Breast epithelium (tissue), 3 donors: ENCODE data around the gene CDCA7L.

Experiments used
- POLR2AphosphoS5 ChIP-seq, 3 donors: sonication (generic); formaldehyde crosslinking; IDR thresholded peaks; one replicate each; pipeline ENCODE4 v1.6.1; 2017; ENCODE audit warnings: antibody characterized with exemption in 3 of 3
- TF ChIP-seq, protein P1 (sequence below), 3 donors: fragments of 450-650 bp; IDR thresholded peaks; one replicate each; pipeline ENCODE4 v1.5.1; 2016 to 2017; ENCODE audit warnings: antibody characterized with exemption in 3 of 3, mild to moderate bottlenecking in 3 of 3, moderate library complexity in 3 of 3

- TF ChIP-seq, protein P1, sequence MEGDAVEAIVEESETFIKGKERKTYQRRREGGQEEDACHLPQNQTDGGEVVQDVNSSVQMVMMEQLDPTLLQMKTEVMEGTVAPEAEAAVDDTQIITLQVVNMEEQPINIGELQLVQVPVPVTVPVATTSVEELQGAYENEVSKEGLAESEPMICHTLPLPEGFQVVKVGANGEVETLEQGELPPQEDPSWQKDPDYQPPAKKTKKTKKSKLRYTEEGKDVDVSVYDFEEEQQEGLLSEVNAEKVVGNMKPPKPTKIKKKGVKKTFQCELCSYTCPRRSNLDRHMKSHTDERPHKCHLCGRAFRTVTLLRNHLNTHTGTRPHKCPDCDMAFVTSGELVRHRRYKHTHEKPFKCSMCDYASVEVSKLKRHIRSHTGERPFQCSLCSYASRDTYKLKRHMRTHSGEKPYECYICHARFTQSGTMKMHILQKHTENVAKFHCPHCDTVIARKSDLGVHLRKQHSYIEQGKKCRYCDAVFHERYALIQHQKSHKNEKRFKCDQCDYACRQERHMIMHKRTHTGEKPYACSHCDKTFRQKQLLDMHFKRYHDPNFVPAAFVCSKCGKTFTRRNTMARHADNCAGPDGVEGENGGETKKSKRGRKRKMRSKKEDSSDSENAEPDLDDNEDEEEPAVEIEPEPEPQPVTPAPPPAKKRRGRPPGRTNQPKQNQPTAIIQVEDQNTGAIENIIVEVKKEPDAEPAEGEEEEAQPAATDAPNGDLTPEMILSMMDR (IDR thresholded peaks at IDR 0.05) = no peak
- TF ChIP-seq POLR2AphosphoS5 (IDR thresholded peaks at IDR 0.05) = no peak
Measured at GRCh38 chr7:21948364-21948763, 2.7 kb upstream of the CDCA7L start.
